H1 (cell line): ENCODE data around the gene ANKFN1. TPM values are rescaled to one million over a fixed set of nuclear protein-coding genes. Genes with fewer than 3 reads are reported as not detected.

Experiments used
- BCL11A ChIP-seq, 2 experiments: IDR thresholded peaks; one replicate each; pipeline ENCODE4 v1.6.1; 2011; ENCODE audit warnings: low read depth in 2 of 2, low read length in 2 of 2, mild to moderate bottlenecking in 2 of 2
- RXRA ChIP-seq: IDR thresholded peaks from 2 replicates; pipeline ENCODE4 v1.6.1; 2011; ENCODE audit warnings: low read depth, mild to moderate bottlenecking, low read length, moderate library complexity; ENCODE audit not compliant: insufficient read depth
- polyA plus RNA-seq, 7 experiments: library from polyadenylated mRNA; depleted of rRNA in 3 of 7; stranded (reverse) in 5 of 7; unstranded in 2 of 7; fragments of >200 nt in 5 of 7; fragments of 200-250 nt in 2 of 7; gene quantifications; 1 replicate in 5 of 7; 2 replicates in 1 of 7; 4 replicates in 1 of 7; pipeline versions ENCODE4 v1.2.1 to v1.2.3, GENCODE V29; 2011 to 2013; ENCODE audit warnings: missing spikeins in 2 of 7, mixed read lengths in 2 of 7
- total RNA-seq: library from RNA; stranded (reverse); fragmentation: NEBNext Ultra II Directional; extraction: Animal tissue kit (Norgen Biotek cat#: 25700); gene quantifications from 2 replicates; pipeline ENCODE4 v1.2.1, GENCODE V29; 2021

Gene ANKFN1
- total and polyA plus RNA-seq, 2 of the 8 experiments (the other 6 are each of a cell fraction or from before 2014, with no cell fraction given) = not detected

DNA sequence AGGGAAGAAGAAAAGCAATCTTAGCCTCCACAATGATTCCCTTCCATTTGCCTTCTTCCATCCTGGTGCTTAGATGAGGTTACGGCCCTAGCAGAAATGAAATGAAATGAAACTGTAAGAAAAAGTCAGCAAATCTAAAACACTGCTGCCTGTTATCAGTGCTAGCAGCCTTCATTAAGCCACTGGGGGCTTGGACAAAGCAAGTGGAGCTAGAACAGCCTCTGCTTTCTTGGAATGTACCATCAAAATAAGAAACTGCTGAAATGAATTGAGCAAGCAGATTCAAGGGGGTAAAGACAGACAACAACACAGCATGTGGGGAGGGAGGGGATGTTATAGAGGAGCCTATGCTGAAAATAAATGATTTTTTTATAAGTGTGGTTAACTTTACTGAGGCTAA is 5.1 kb downstream of the ANKFN1 start (continued):
- TF ChIP-seq RXRA (no peak), BCL11A (IDR thresholded peaks at IDR 0.05; ENCODE audit: low read depth in 2 of 2, low read length in 2 of 2) (no peak)
- TF ChIP-seq, all 59 proteins: peak for 0
